ENCODE measurements around the gene OSBPL3. TPM values are rescaled to one million over a fixed set of nuclear protein-coding genes. Genes with fewer than 3 reads are reported as not detected.

Gene OSBPL3
- total and polyA plus RNA-seq, 4 donors = 0.28 to 3.0 (median 1.1) TPM

- TF ChIP-seq ZBTB33 (IDR thresholded peaks at IDR 0.05) (no peak), RXRA (IDR thresholded peaks at IDR 0.05) (no peak), JUND (IDR thresholded peaks at IDR 0.05) (no peak), FOXA2 (IDR thresholded peaks at IDR 0.05) (no peak), RAD21 (IDR thresholded peaks at IDR 0.05) (no peak), TAF1 (conservative IDR thresholded peaks at IDR 0.05) (no peak), SP1 (IDR thresholded peaks at IDR 0.05) (no peak), FOXA1 (IDR thresholded peaks at IDR 0.05) (no peak), GABPA (IDR thresholded peaks at IDR 0.05 in 1 of 2, conservative IDR thresholded peaks at IDR 0.05 in 1 of 2) (no peak), NR2F2 (IDR thresholded peaks at IDR 0.05) (no peak)
Observed at GRCh38 chr7:24970676-24971075, 9.3 kb downstream of the OSBPL3 start (continued).

- H3K9ac ChIP-seq (ENCODE audit: low read depth in 1 of 2, low read length in 2 of 2) = no peak overlapping the region
- no peak overlapping the region for H3K4me3 ChIP-seq (ENCODE audit: low read depth in 1 of 3, low read length in 3 of 3)
- TF ChIP-seq MAX (IDR thresholded peaks at IDR 0.05) = no peak
- no peak for TF ChIP-seq FOXA1 (IDR thresholded peaks at IDR 0.05)
- TF ChIP-seq RXRA (IDR thresholded peaks at IDR 0.05) = no peak
- TF ChIP-seq SP1 (IDR thresholded peaks at IDR 0.05) = no peak
- no peaks in the 10 kb centered on the region for H3K36me3 ChIP-seq (ENCODE audit: control insufficient read depth in 4 of 4, insufficient read depth in 3 of 4, low read depth in 1 of 4, low read length in 3 of 4)
- DNase-seq (ENCODE audit: low spot score) = no peak
- H3K27me3 ChIP-seq (ENCODE audit: control insufficient read depth in 4 of 4, insufficient read depth in 4 of 4, low read length in 3 of 4) = no peaks in the 10 kb centered on the region
- no peaks in the 10 kb centered on the region for H3K9me3 ChIP-seq (ENCODE audit: control insufficient read depth in 4 of 4, low read length in 3 of 4)
- 90% methylated on average over 9 of the region's 9 CpGs for WGBS
- H3K4me1 ChIP-seq (ENCODE audit: control insufficient read depth in 4 of 4, insufficient read depth in 4 of 4, low read length in 3 of 4) = no peaks in the 10 kb centered on the region
- no peak overlapping the region for H3K27ac ChIP-seq (ENCODE audit: low read depth in 1 of 2, low read length in 2 of 2)
Observed at GRCh38 chr7:24968165-24968564, 11.8 kb downstream of the OSBPL3 start.

- H3K4me3 ChIP-seq (ENCODE audit: low read depth in 1 of 3, low read length in 3 of 3) = no peak overlapping the region
- no peaks in the 10 kb centered on the region for H3K4me1 ChIP-seq (ENCODE audit: control insufficient read depth in 4 of 4, insufficient read depth in 4 of 4, low read length in 3 of 4)
- H3K27ac ChIP-seq (ENCODE audit: low read depth in 1 of 2, low read length in 2 of 2) = no peak overlapping the region
- no peaks in the 10 kb centered on the region for H3K9me3 ChIP-seq (ENCODE audit: control insufficient read depth in 4 of 4, low read length in 3 of 4)
- TF ChIP-seq TAF1 (conservative IDR thresholded peaks at IDR 0.05) (no peak), ZBTB33 (IDR thresholded peaks at IDR 0.05) (no peak), HNF4A (conservative IDR thresholded peaks at IDR 0.05) (no peak)
- H3K9ac ChIP-seq (ENCODE audit: low read depth in 1 of 2, low read length in 2 of 2) = no peak overlapping the region
- no peak for DNase-seq (ENCODE audit: low spot score)
- 60% methylated on average over 1 of the region's 1 CpG for WGBS
- H3K36me3 ChIP-seq (ENCODE audit: control insufficient read depth in 4 of 4, insufficient read depth in 3 of 4, low read depth in 1 of 4, low read length in 3 of 4) = no peaks in the 10 kb centered on the region
- no peaks in the 10 kb centered on the region for H3K27me3 ChIP-seq (ENCODE audit: control insufficient read depth in 4 of 4, insufficient read depth in 4 of 4, low read length in 3 of 4)
Observed at GRCh38 chr7:24967696-24968095, 12.3 kb downstream of the OSBPL3 start.

- Histone ChIP-seq H3K9ac (ENCODE audit: low read depth in 1 of 2, low read length in 2 of 2) (no peak overlapping the region), H3K4me1 (ENCODE audit: control insufficient read depth in 4 of 4, insufficient read depth in 4 of 4, low read length in 3 of 4) (no peaks in the 10 kb centered on the region), H3K27ac (ENCODE audit: low read depth in 1 of 2, low read length in 2 of 2) (no peak overlapping the region), H3K4me3 (ENCODE audit: low read depth in 1 of 3, low read length in 3 of 3) (no peak overlapping the region), H3K36me3 (ENCODE audit: control insufficient read depth in 4 of 4, insufficient read depth in 3 of 4, low read depth in 1 of 4, low read length in 3 of 4) (no peaks in the 10 kb centered on the region), H3K9me3 (ENCODE audit: control insufficient read depth in 4 of 4, low read length in 3 of 4) (no peaks in the 10 kb centered on the region), H3K27me3 (ENCODE audit: control insufficient read depth in 4 of 4, insufficient read depth in 4 of 4, low read length in 3 of 4) (no peaks in the 10 kb centered on the region)
- WGBS = 97% methylated on average over 1 of the region's 1 CpG
- TF ChIP-seq HNF4A (conservative IDR thresholded peaks at IDR 0.05) (no peak), GABPA (IDR thresholded peaks at IDR 0.05 in 1 of 2, conservative IDR thresholded peaks at IDR 0.05 in 1 of 2) (no peak), ZBTB33 (IDR thresholded peaks at IDR 0.05) (no peak), MAX (IDR thresholded peaks at IDR 0.05) (no peak), NR2F2 (IDR thresholded peaks at IDR 0.05) (no peak), JUND (IDR thresholded peaks at IDR 0.05) (no peak), YY1 (IDR thresholded peaks at IDR 0.05) (no peak)
- DNase-seq (ENCODE audit: low spot score) = no peak
Observed at GRCh38 chr7:24966802-24967201, 13.2 kb downstream of the OSBPL3 start.

Data from liver (tissue), 9 donors.